Liver (tissue), 9 donors: ENCODE measurements around the gene ARHGEF4. TPM values are rescaled to one million over a fixed set of nuclear protein-coding genes. Genes with fewer than 3 reads are reported as not detected.

Source experiments
- DNase-seq: peaks from one replicate; pipeline ENCODE4 v3.0.0-alpha.2; 2017; ENCODE audit warnings: low spot score
- H3K27ac ChIP-seq, 2 donors: one replicate each; pipeline ENCODE4 v1.7.0; 2013; ENCODE audit warnings: inconsistent platforms in 2 of 2, low read length in 2 of 2, control low read depth in 1 of 2, low read depth in 1 of 2, mild to moderate bottlenecking in 1 of 2
- H3K27me3 ChIP-seq, 4 donors: one replicate each; pipeline versions ENCODE4 v1.6.1 to v1.7.0; 2013; ENCODE audit warnings: low read length in 3 of 4, inconsistent platforms in 1 of 4, mild to moderate bottlenecking in 1 of 4, moderate library complexity in 1 of 4; ENCODE audit not compliant: control insufficient read depth in 4 of 4, insufficient read depth in 4 of 4
- H3K36me3 ChIP-seq, 4 donors: one replicate each; pipeline versions ENCODE4 v1.6.1 to v1.7.0; 2013; ENCODE audit warnings: low read length in 3 of 4, mild to moderate bottlenecking in 3 of 4, low read depth in 1 of 4, moderate library complexity in 1 of 4; ENCODE audit not compliant: control insufficient read depth in 4 of 4, insufficient read depth in 3 of 4
- H3K4me1 ChIP-seq, 4 donors: one replicate each; pipeline versions ENCODE4 v1.6.1 to v1.7.0; 2013; ENCODE audit warnings: low read length in 3 of 4, mild to moderate bottlenecking in 3 of 4, moderate library complexity in 1 of 4; ENCODE audit not compliant: control insufficient read depth in 4 of 4, insufficient read depth in 4 of 4
- H3K4me3 ChIP-seq, 3 donors: one replicate each; pipeline versions ENCODE4 v1.6.1 to v1.7.0; 2013; ENCODE audit warnings: low read length in 3 of 3, control low read depth in 1 of 3, low read depth in 1 of 3, mild to moderate bottlenecking in 1 of 3
- H3K9ac ChIP-seq, 2 donors: one replicate each; pipeline ENCODE4 v1.7.0; 2013; ENCODE audit warnings: low read length in 2 of 2, mild to moderate bottlenecking in 2 of 2, moderate library complexity in 2 of 2, control low read depth in 1 of 2, low read depth in 1 of 2
- H3K9me3 ChIP-seq, 4 donors: one replicate each; pipeline versions ENCODE4 v1.6.1 to v1.7.0; 2013; ENCODE audit warnings: low read length in 3 of 4; ENCODE audit not compliant: control insufficient read depth in 4 of 4
- EGR1 ChIP-seq, 2 donors: IDR thresholded peaks; 2 replicates each; pipeline ENCODE4 v1.6.1; 2016 to 2018; ENCODE audit warnings: antibody characterized with exemption in 2 of 2, low read depth in 2 of 2
- FOXA1 ChIP-seq: IDR thresholded peaks from 2 replicates; pipeline ENCODE4 v1.6.1; 2016; ENCODE audit warnings: antibody characterized with exemption
- FOXA2 ChIP-seq: IDR thresholded peaks from 2 replicates; pipeline ENCODE4 v1.6.1; 2016; ENCODE audit warnings: antibody characterized with exemption
- GABPA ChIP-seq, 2 donors: IDR thresholded peaks in 1 of 2; conservative IDR thresholded peaks in 1 of 2; 2 replicates each; pipeline ENCODE4 v1.6.1; 2016; ENCODE audit warnings: antibody characterized with exemption in 2 of 2, mild to moderate bottlenecking in 1 of 2, moderate library complexity in 1 of 2
- HNF4A ChIP-seq, 2 donors: conservative IDR thresholded peaks; 2 replicates each; pipeline ENCODE4 v1.6.1; 2016; ENCODE audit warnings: antibody characterized with exemption in 2 of 2, mild to moderate bottlenecking in 2 of 2
- HNF4G ChIP-seq: IDR thresholded peaks from 2 replicates; pipeline ENCODE4 v1.6.1; 2016; ENCODE audit warnings: antibody characterized with exemption
- JUND ChIP-seq, 2 donors: IDR thresholded peaks; 2 replicates each; pipeline ENCODE4 v1.6.1; 2016; ENCODE audit warnings: antibody characterized with exemption in 2 of 2
- MAX ChIP-seq: IDR thresholded peaks from 2 replicates; pipeline ENCODE4 v1.6.1; 2016; ENCODE audit warnings: antibody characterized with exemption
- RAD21 ChIP-seq, 2 donors: IDR thresholded peaks; 2 replicates each; pipeline ENCODE4 v1.6.1; 2016; ENCODE audit warnings: antibody characterized with exemption in 2 of 2, mild to moderate bottlenecking in 2 of 2
- RXRA ChIP-seq, 2 donors: IDR thresholded peaks; 2 replicates each; pipeline ENCODE4 v1.6.1; 2017 to 2018; ENCODE audit warnings: antibody characterized with exemption in 2 of 2, mild to moderate bottlenecking in 1 of 2
- SP1 ChIP-seq: IDR thresholded peaks from 2 replicates; pipeline ENCODE4 v1.6.1; 2018; ENCODE audit warnings: antibody characterized with exemption, mild to moderate bottlenecking
- TAF1 ChIP-seq: conservative IDR thresholded peaks from 2 replicates; pipeline ENCODE4 v1.6.1; 2016; ENCODE audit warnings: antibody characterized with exemption, mild to moderate bottlenecking
- YY1 ChIP-seq: IDR thresholded peaks from 2 replicates; pipeline ENCODE4 v1.6.1; 2016; ENCODE audit warnings: antibody characterized with exemption, mild to moderate bottlenecking
- ZBTB33 ChIP-seq: IDR thresholded peaks from 2 replicates; pipeline ENCODE4 v1.6.1; 2016; ENCODE audit warnings: antibody characterized with exemption
- WGBS: extraction: QIAGEN DNeasy Blood & Tissue Kit; methylation state at CpG from one replicate; pipeline ENCODE4 v1.1.7; 2013; 5-methylcytosine and 5-hydroxymethylcytosine counted together
- polyA plus RNA-seq, 2 donors: library from polyadenylated mRNA; stranded (reverse) in 1 of 2; unstranded in 1 of 2; fragments of 200-250 nt in 1 of 2; fragments of >200 nt in 1 of 2; fragmentation: Nextera tagmentation in 1 of 2; extraction: Ambion mirVana in 1 of 2; gene quantifications; one replicate each; pipeline versions ENCODE4 v1.2.1 to v1.2.3, GENCODE V29; 2013 to 2015
- total RNA-seq, 2 donors: library from RNA; depleted of rRNA; stranded (reverse); fragments of >200 nt; gene quantifications; one replicate each; pipeline ENCODE4 v1.2.3, GENCODE V29; 2014
- TF ChIP-seq, protein P1 (sequence below): IDR thresholded peaks from 2 replicates; pipeline ENCODE4 v1.6.1; 2016; ENCODE audit warnings: antibody characterized with exemption
- donor health status: healthy.
- donor health status: healthy.
- donor health status: healthy.
- donor health status: healthy.
- donor health status: healthy.

The ARHGEF4 gene
- total and polyA plus RNA-seq, 4 donors, result 0.08 TPM; not detected in 2

- Histone ChIP-seq H3K4me3 (no peak overlapping the region), H3K9me3 (no peaks in the 10 kb centered on the region), H3K27me3 (peaks cover 0 to 6% (median 0%) of the 10 kb centered on the region in 4 donors), H3K27ac (no peak overlapping the region), H3K4me1 (no peaks in the 10 kb centered on the region), H3K36me3 (no peaks in the 10 kb centered on the region), H3K9ac (no peak overlapping the region)
- no peak for TF ChIP-seq JUND (IDR thresholded peaks at IDR 0.05)
- no peak for TF ChIP-seq RXRA (IDR thresholded peaks at IDR 0.05)
- no peak for TF ChIP-seq FOXA2
- no peak for TF ChIP-seq SP1
- TF ChIP-seq YY1, result no peak
- no peak for TF ChIP-seq MAX
- no peak for TF ChIP-seq ZBTB33
- no peak for TF ChIP-seq TAF1
- no peak for TF ChIP-seq RAD21 (IDR thresholded peaks at IDR 0.05)
- TF ChIP-seq, protein P1, sequence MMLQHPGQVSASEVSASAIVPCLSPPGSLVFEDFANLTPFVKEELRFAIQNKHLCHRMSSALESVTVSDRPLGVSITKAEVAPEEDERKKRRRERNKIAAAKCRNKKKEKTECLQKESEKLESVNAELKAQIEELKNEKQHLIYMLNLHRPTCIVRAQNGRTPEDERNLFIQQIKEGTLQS, result no peak
- DNase-seq, result no peak
- 81% methylated on average over 12 of the region's 12 CpGs for WGBS
Observed at GRCh38 chr2:130808482-130809268, 28.0 kb upstream of the ARHGEF4 start.

- Histone ChIP-seq H3K9ac (no peak overlapping the region), H3K36me3 (no peaks in the 10 kb centered on the region), H3K4me3 (no peak overlapping the region), H3K27me3 (peaks cover 0 to 6% (median 0%) of the 10 kb centered on the region in 4 donors), H3K9me3 (no peaks in the 10 kb centered on the region), H3K4me1 (no peaks in the 10 kb centered on the region), H3K27ac (no peak overlapping the region)
- no peak for DNase-seq
- WGBS, result 51% methylated on average over 7 of the region's 7 CpGs
- TF ChIP-seq TAF1, result no peak
- TF ChIP-seq EGR1 (IDR thresholded peaks at IDR 0.05; ENCODE audit: low read depth in 2 of 2), result no peak
- no peak for TF ChIP-seq RAD21 (IDR thresholded peaks at IDR 0.05)
- no peak for TF ChIP-seq FOXA2
- no peak for TF ChIP-seq ZBTB33
- no peak for TF ChIP-seq FOXA1
- no peak for TF ChIP-seq GABPA (IDR thresholded peaks at IDR 0.05 in 1 of 2, conservative IDR thresholded peaks at IDR 0.05 in 1 of 2)
- TF ChIP-seq JUND (IDR thresholded peaks at IDR 0.05), result no peak
- no peak for TF ChIP-seq YY1
- no peak for TF ChIP-seq HNF4G
- TF ChIP-seq HNF4A (conservative IDR thresholded peaks at IDR 0.05), result no peak
- TF ChIP-seq, protein P1, result no peak
Observed at GRCh38 chr2:130810490-130810889, 26.2 kb upstream of the ARHGEF4 start.
